ENCODE measurements around the gene B3GALT4.

- TF ChIP-seq YY1 (IDR thresholded peaks at IDR 0.05; ENCODE audit: insufficient read depth, insufficient read length) (no peak), SUZ12 (IDR thresholded peaks at IDR 0.05; ENCODE audit: extremely low read depth, insufficient read depth, insufficient read length) (no peak)
These were observed 36.3 kb downstream of the B3GALT4 start for GRCh38 chr6:33313105-33313708.
